Caco-2 (cell line): ENCODE data around the gene HIVEP3. TPM values are rescaled to one million over a fixed set of nuclear protein-coding genes. Genes with fewer than 3 reads are reported as not detected.

ENCODE experiments used
- BruUV-seq: library from RNA; stranded (reverse); fragments of 400-500 nt; replicated peaks from 2 replicates; lab custom pipeline; 2021; lab: Mats Ljungman, UMichigan
- CTCF ChIA-PET: fragments of 300-600 bp; sonication (Branson Sonifier 250); formaldehyde crosslinking; loops from one replicate; lab custom pipeline; 2022; ENCODE audit warnings: antibody characterized with exemption; lab: Charles Lee
- POLR2A ChIA-PET: fragments of 300-600 bp; sonication (Branson Sonifier 250); formaldehyde crosslinking; loops from one replicate; lab custom pipeline; 2022; ENCODE audit warnings: antibody characterized with exemption; lab: Charles Lee
- DNase-seq, 2 experiments: peaks; one replicate each; pipeline versions ENCODE4 v3.0.0 to v3.0.0-alpha.2; 2020 to 2022
- H3K27me3 ChIP-seq: replicated peaks from 2 replicates; pipeline ENCODE4 v1.6.0; 2011; ENCODE audit warnings: low read length; ENCODE audit not compliant: control insufficient read depth, insufficient read depth
- H3K36me3 ChIP-seq: 2 replicates; pipeline ENCODE4 v1.5.1; 2011; ENCODE audit warnings: low read length; ENCODE audit not compliant: control insufficient read depth, insufficient read depth
- H3K4me1 ChIP-seq: fragments of 250-450 bp; sonication (Bioruptor Pico); 2 replicates; pipeline ENCODE4 v1.5.1; 2020; ENCODE audit warnings: mild to moderate bottlenecking
- H3K4me3 ChIP-seq: 2 replicates; pipeline ENCODE4 v1.5.1; 2011; ENCODE audit warnings: low read depth, mild to moderate bottlenecking, control low read depth, low read length
- H3K9me3 ChIP-seq: fragments of 250-450 bp; sonication (Bioruptor Pico); 2 replicates; pipeline ENCODE4 v1.5.1; 2020; ENCODE audit warnings: mild to moderate bottlenecking, moderate library complexity
- H3K27ac Mint-ChIP-seq: one replicate; pipeline ENCODE4 v1.8.0; 2022; ENCODE audit warnings: mixed read lengths; ENCODE audit not compliant: unreplicated experiment
- H3K27me3 Mint-ChIP-seq: one replicate; pipeline ENCODE4 v1.8.0; 2022; ENCODE audit warnings: mixed read lengths; ENCODE audit not compliant: insufficient read depth, unreplicated experiment
- H3K36me3 Mint-ChIP-seq: one replicate; pipeline ENCODE4 v1.8.0; 2022; ENCODE audit warnings: mild to moderate bottlenecking, mixed read lengths; ENCODE audit not compliant: insufficient read depth, unreplicated experiment
- H3K4me1 Mint-ChIP-seq: one replicate; pipeline ENCODE4 v1.8.0; 2022; ENCODE audit warnings: low read depth, mixed read lengths; ENCODE audit not compliant: unreplicated experiment
- H3K4me3 Mint-ChIP-seq: one replicate; pipeline ENCODE4 v1.8.0; 2022; ENCODE audit warnings: mild to moderate bottlenecking, moderate library complexity, mixed read lengths; ENCODE audit not compliant: unreplicated experiment
- H3K9me3 Mint-ChIP-seq: one replicate; pipeline ENCODE4 v1.8.0; 2022; ENCODE audit warnings: mixed read lengths; ENCODE audit not compliant: unreplicated experiment
- CTCF ChIP-seq, 2 experiments: fragments of 200-600 bp in 1 of 2; IDR thresholded peaks; 1 replicate in 1 of 2; 2 replicates in 1 of 2; pipeline versions ENCODE4 v1.5.1 to v1.8.0; 2011 to 2022; ENCODE audit warnings: antibody characterized with exemption in 1 of 2, control low read depth in 1 of 2, inconsistent platforms in 1 of 2, low read depth in 1 of 2, low read length in 1 of 2, mild to moderate bottlenecking in 1 of 2, moderate library complexity in 1 of 2; ENCODE audit not compliant: insufficient read depth in 1 of 2, severe bottlenecking in 1 of 2, unreplicated experiment in 1 of 2
- intact Hi-C: fragments of 100-400 bp; cut with micrococcal nuclease; formaldehyde crosslinking; loops from one replicate; pipeline ENCODE4 v1.10.0; 2022; ENCODE audit not compliant: unreplicated experiment
- total RNA-seq: library from RNA; stranded (reverse); gene quantifications from 2 replicates; pipeline ENCODE4 v1.2.3, GENCODE V29; 2022

HIVEP3 gene
- total RNA-seq, 1 experiment from 2014 or later: 0.25 TPM

GRCh38 chr1:41920658-41921057 lies 1.9 kb upstream of the HIVEP3 start:
- Histone ChIP-seq H3K4me3 (no peak overlapping the region), H3K27me3 (no peaks in the 10 kb centered on the region; the same call in 1 of the 2 replicates), H3K4me1 (no peaks in the 10 kb centered on the region), H3K9me3 (no peaks in the 10 kb centered on the region), H3K36me3 (no peaks in the 10 kb centered on the region)
- no peaks in the 10 kb centered on the region for H3K9me3 Mint-ChIP-seq
- ChIA-PET CTCF (no interaction called here), POLR2A (no interaction called here)
- no TSS peak for BruUV-seq
- H3K4me3 Mint-ChIP-seq: no peak overlapping the region
- H3K36me3 Mint-ChIP-seq: no peaks in the 10 kb centered on the region
- H3K27me3 Mint-ChIP-seq: peaks cover 10% of the 10 kb centered on the region
- H3K4me1 Mint-ChIP-seq: no peaks in the 10 kb centered on the region
- intact Hi-C loops: no loop called here
- TF ChIP-seq CTCF (IDR thresholded peaks at IDR 0.05; ENCODE audit: insufficient read depth in 1 of 2, low read depth in 1 of 2, low read length in 1 of 2, severe bottlenecking in 1 of 2, unreplicated experiment in 1 of 2): no peak
- no peak for DNase-seq
- no peak overlapping the region for H3K27ac Mint-ChIP-seq

GRCh38 chr1:41919764-41920397 lies 1.2 kb upstream of the HIVEP3 start:
- ChIA-PET POLR2A (no interaction called here), CTCF (no interaction called here)
- intact Hi-C loops: no loop called here
- DNase-seq: no peak
- BruUV-seq: no TSS peak
- H3K36me3 ChIP-seq: no peaks in the 10 kb centered on the region
- H3K27ac Mint-ChIP-seq: no peak overlapping the region
- H3K27me3 ChIP-seq: no peaks in the 10 kb centered on the region; the same call in 1 of the 2 replicates
- no peaks in the 10 kb centered on the region for H3K4me1 ChIP-seq
- H3K4me3 ChIP-seq: no peak overlapping the region
- no peaks in the 10 kb centered on the region for H3K36me3 Mint-ChIP-seq
- H3K4me3 Mint-ChIP-seq: no peak overlapping the region
- no peaks in the 10 kb centered on the region for H3K9me3 ChIP-seq
- no peak for TF ChIP-seq CTCF (IDR thresholded peaks at IDR 0.05; ENCODE audit: insufficient read depth in 1 of 2, low read depth in 1 of 2, low read length in 1 of 2, severe bottlenecking in 1 of 2, unreplicated experiment in 1 of 2)
- H3K9me3 Mint-ChIP-seq: no peaks in the 10 kb centered on the region
- H3K4me1 Mint-ChIP-seq: no peaks in the 10 kb centered on the region
- peaks cover 10% of the 10 kb centered on the region for H3K27me3 Mint-ChIP-seq

- ChIA-PET POLR2A (no interaction called here), CTCF (interaction anchor here (0.6 kb wide), 1 partner anchor 109 kb away, joined by 3 read pairs; no protein-coding TSS in a partner anchor)
- H3K4me3 Mint-ChIP-seq: no peak overlapping the region
- no peak overlapping the region for H3K27ac Mint-ChIP-seq
- intact Hi-C loops: no loop called here
- Histone ChIP-seq H3K36me3 (no peaks in the 10 kb centered on the region), H3K4me3 (no peak overlapping the region), H3K27me3 (no peaks in the 10 kb centered on the region; the same call in 1 of the 2 replicates), H3K4me1 (no peaks in the 10 kb centered on the region), H3K9me3 (no peaks in the 10 kb centered on the region)
- no peaks in the 10 kb centered on the region for H3K4me1 Mint-ChIP-seq
- no peaks in the 10 kb centered on the region for H3K36me3 Mint-ChIP-seq
- H3K27me3 Mint-ChIP-seq: peaks cover 10% of the 10 kb centered on the region
- no peak for DNase-seq
- TF ChIP-seq CTCF (IDR thresholded peaks at IDR 0.05; ENCODE audit: insufficient read depth in 1 of 2, low read depth in 1 of 2, low read length in 1 of 2, severe bottlenecking in 1 of 2, unreplicated experiment in 1 of 2): no peak
- no TSS peak for BruUV-seq
- no peaks in the 10 kb centered on the region for H3K9me3 Mint-ChIP-seq
Observed at GRCh38 chr1:41919131-41919530, 409 bp upstream of the HIVEP3 start.
